Measurements from ENCODE around the gene PHF12.

The PHF12 gene

GRCh38 chr17:28950017-28950751 lies 1.1 kb downstream of the PHF12 start:
- peak; percentile 54 for DNase-seq
- H3K4me3 Mint-ChIP-seq: peak overlapping the region; percentile 97
- H3K9me3 Mint-ChIP-seq: no peaks in the 10 kb centered on the region
- TF ChIP-seq, protein P1, sequence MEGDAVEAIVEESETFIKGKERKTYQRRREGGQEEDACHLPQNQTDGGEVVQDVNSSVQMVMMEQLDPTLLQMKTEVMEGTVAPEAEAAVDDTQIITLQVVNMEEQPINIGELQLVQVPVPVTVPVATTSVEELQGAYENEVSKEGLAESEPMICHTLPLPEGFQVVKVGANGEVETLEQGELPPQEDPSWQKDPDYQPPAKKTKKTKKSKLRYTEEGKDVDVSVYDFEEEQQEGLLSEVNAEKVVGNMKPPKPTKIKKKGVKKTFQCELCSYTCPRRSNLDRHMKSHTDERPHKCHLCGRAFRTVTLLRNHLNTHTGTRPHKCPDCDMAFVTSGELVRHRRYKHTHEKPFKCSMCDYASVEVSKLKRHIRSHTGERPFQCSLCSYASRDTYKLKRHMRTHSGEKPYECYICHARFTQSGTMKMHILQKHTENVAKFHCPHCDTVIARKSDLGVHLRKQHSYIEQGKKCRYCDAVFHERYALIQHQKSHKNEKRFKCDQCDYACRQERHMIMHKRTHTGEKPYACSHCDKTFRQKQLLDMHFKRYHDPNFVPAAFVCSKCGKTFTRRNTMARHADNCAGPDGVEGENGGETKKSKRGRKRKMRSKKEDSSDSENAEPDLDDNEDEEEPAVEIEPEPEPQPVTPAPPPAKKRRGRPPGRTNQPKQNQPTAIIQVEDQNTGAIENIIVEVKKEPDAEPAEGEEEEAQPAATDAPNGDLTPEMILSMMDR (IDR thresholded peaks at IDR 0.05): no peak
- H3K27ac Mint-ChIP-seq: peak overlapping the region; percentile 69
- H3K36me3 Mint-ChIP-seq (ENCODE audit: low read depth): peaks cover 20% of the 10 kb centered on the region
- peaks cover 29% of the 10 kb centered on the region for H3K4me1 Mint-ChIP-seq
- no peaks in the 10 kb centered on the region for H3K27me3 Mint-ChIP-seq (ENCODE audit: low read depth, poor library complexity)

DNA sequence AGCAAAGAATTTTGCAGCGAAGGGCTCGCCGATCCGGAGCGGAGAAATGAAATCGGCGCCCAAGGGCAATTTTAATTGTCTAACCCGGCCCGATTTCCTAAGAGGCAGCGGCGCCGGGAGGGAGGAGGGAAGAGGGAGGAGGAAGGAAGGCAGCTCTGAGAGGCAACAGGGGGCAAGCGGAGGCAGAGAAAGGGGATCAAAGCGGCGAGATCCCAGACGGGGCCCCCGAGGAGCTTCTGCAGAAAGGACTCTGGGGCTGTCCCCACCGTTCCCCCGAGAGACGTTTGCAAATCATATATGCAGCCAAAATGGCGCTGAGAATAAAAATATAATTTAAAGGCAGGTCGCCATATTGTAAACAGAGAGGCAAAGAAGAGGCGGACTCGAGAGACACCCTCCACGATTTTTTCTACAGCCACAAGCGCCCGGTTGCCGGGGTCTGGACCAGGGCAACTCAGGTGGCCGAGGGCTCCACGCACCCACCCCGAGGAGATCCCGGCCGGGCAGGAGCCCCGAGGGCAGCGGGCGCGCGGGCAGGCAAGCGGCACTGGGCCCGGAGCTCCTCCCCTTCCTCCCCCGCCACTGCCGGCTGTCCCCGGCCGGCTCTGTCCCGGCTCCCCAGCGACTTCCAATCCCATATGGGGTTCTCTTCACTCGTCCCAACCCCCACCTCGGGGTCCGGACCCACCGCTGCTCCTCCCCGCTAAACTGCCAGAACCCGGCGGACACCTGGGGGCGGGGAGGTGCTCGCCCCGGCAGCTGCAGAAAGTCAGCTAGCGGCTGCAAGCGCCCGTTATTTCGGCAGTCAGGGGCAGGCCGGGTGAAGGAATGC lies 1.9 kb downstream of the PHF12 start:
- Mint-ChIP-seq H3K9me3 (no peaks in the 10 kb centered on the region), H3K36me3 (ENCODE audit: low read depth) (peaks cover 26% of the 10 kb centered on the region), H3K27me3 (ENCODE audit: low read depth, poor library complexity) (no peaks in the 10 kb centered on the region), H3K4me1 (peaks cover 31% of the 10 kb centered on the region), H3K4me3 (peak overlapping the region; percentile 97), H3K27ac (peak overlapping the region; percentile 93)
- DNase-seq: peak; percentile 61
- TF ChIP-seq, protein P1 (IDR thresholded peaks at IDR 0.05): no peak

GRCh38 chr17:28948873-28949184 lies 2.5 kb downstream of the PHF12 start:
- H3K9me3 Mint-ChIP-seq: no peaks in the 10 kb centered on the region
- H3K27me3 Mint-ChIP-seq (ENCODE audit: low read depth, poor library complexity): no peaks in the 10 kb centered on the region
- TF ChIP-seq, protein P1 (IDR thresholded peaks at IDR 0.05): no peak
- H3K27ac Mint-ChIP-seq: peak overlapping the region; percentile 93
- peaks cover 31% of the 10 kb centered on the region for H3K36me3 Mint-ChIP-seq (ENCODE audit: low read depth)
- peak overlapping the region; percentile 97 for H3K4me3 Mint-ChIP-seq
- DNase-seq: no peak
- H3K4me1 Mint-ChIP-seq: peaks cover 31% of the 10 kb centered on the region

GRCh38 chr17:28948342-28948741 lies 3.0 kb downstream of the PHF12 start:
- peaks cover 31% of the 10 kb centered on the region for H3K4me1 Mint-ChIP-seq
- H3K36me3 Mint-ChIP-seq (ENCODE audit: low read depth): peaks cover 36% of the 10 kb centered on the region
- no peaks in the 10 kb centered on the region for H3K27me3 Mint-ChIP-seq (ENCODE audit: low read depth, poor library complexity)
- TF ChIP-seq, protein P1 (IDR thresholded peaks at IDR 0.05): no peak
- no peaks in the 10 kb centered on the region for H3K9me3 Mint-ChIP-seq
- H3K4me3 Mint-ChIP-seq: peak overlapping the region; percentile 97
- peak overlapping the region; percentile 93 for H3K27ac Mint-ChIP-seq
- DNase-seq: no peak

DNA sequence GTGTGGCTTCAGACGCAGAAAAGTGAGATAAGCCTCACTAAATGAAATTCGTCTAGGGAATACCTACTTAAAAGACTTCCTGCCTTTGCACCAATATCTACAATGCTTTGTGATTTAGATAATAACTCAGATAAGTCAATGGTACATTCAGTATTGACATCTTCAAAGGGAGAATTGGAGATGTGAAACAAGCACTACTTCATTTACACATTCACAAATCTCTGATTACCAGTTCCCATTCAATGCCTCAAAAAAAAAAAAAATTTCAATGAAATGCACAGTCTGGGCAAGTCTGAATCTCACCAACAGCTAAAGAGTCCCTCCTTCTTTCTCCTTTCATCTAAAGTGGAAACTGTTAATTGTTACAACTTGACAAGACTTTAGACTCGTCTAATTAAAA lies 3.7 kb downstream of the PHF12 start:
- Mint-ChIP-seq H3K9me3 (no peaks in the 10 kb centered on the region), H3K27ac (peak overlapping the region; percentile 93), H3K4me1 (peaks cover 31% of the 10 kb centered on the region), H3K4me3 (peak overlapping the region; percentile 97), H3K36me3 (ENCODE audit: low read depth) (peaks cover 43% of the 10 kb centered on the region), H3K27me3 (ENCODE audit: low read depth, poor library complexity) (no peaks in the 10 kb centered on the region)
- no peak for DNase-seq
- TF ChIP-seq, protein P1 (IDR thresholded peaks at IDR 0.05): no peak
